ENCODE data around the gene OR5K1.

The OR5K1 gene

DNA sequence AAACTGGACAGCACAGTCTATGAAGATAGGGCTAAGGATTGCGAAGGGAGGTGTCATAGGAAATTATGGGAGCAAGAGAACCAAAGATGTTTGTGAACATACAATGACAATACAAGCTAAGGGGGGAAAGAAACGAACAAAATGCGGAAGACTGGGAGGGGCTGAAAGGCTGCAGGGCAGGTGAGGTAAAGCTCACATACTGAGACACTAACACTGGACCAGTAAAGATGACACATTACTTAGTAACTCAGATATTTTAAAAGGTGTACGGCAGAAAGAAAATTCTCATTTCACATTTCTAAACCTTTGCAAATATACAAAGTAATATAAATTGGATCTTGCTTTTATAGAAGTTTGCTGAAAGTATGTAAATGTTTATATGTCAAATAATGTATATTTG lies 49.6 kb downstream of the OR5K1 start:
- H2AFZ ChIP-seq (ENCODE audit: low read length): no peak overlapping the region
- H3K4me1 ChIP-seq (ENCODE audit: control insufficient read depth in 2 of 2, insufficient read depth in 1 of 2, low read depth in 1 of 2, low read length in 2 of 2): no peaks in the 10 kb centered on the region
- H2BK120ac ChIP-seq (ENCODE audit: low read depth, low read length): no peak overlapping the region
- no peak overlapping the region for H3K18ac ChIP-seq (ENCODE audit: low read length)
- no peaks in the 10 kb centered on the region for H3K27me3 ChIP-seq (ENCODE audit: control insufficient read depth in 3 of 3, insufficient read depth in 3 of 3, low read depth in 1 of 3, low read length in 3 of 3)
- no peak overlapping the region for H3K4me2 ChIP-seq (ENCODE audit: insufficient read depth, low read length, poor library complexity, severe bottlenecking)
- H3K14ac ChIP-seq (ENCODE audit: low read length): no peak overlapping the region
- no peaks in the 10 kb centered on the region for H3K79me1 ChIP-seq (ENCODE audit: low read depth, low read length)
- no peak overlapping the region for H3K4me3 ChIP-seq (ENCODE audit: low read length in 2 of 2)
- no peak overlapping the region for H2BK5ac ChIP-seq (ENCODE audit: low read length)
- H4K91ac ChIP-seq (ENCODE audit: low read depth, low read length, poor library complexity): no peak overlapping the region
- H2BK12ac ChIP-seq (ENCODE audit: low read length): no peak overlapping the region
- no CpG with 5 or more reads among the region's 4 CpGs for WGBS, 2 donors (ENCODE audit: extremely low coverage in 2 of 2, insufficient read length in 2 of 2, insufficient replicate concordance in 1 of 2)
- H3K9ac ChIP-seq (ENCODE audit: low read depth, low read length, poor library complexity): no peak overlapping the region
- no peak overlapping the region for H2BK15ac ChIP-seq (ENCODE audit: low read length)
- H3K9me3 ChIP-seq (replicated peaks in 1 of 2; ENCODE audit: control insufficient read depth in 2 of 2, insufficient read depth in 1 of 2, low read depth in 1 of 2, low read length in 2 of 2): no peaks in the 10 kb centered on the region
- H3K36me3 ChIP-seq (replicated peaks in 1 of 2; ENCODE audit: control insufficient read depth in 2 of 2, insufficient read depth in 2 of 2, low read length in 2 of 2): peaks cover 5 to 34% of the 10 kb centered on the region in 2 donors
- no peak overlapping the region for H2AK5ac ChIP-seq (ENCODE audit: low read depth, low read length)
- no peak for DNase-seq (ENCODE audit: low spot score)
- H3K4ac ChIP-seq (ENCODE audit: low read length): no peak overlapping the region
- H3K27ac ChIP-seq (replicated peaks; ENCODE audit: low read length): no peak overlapping the region
- H4K8ac ChIP-seq (ENCODE audit: low read depth, low read length): no peak overlapping the region
- no peak overlapping the region for H3K23ac ChIP-seq (ENCODE audit: low read depth, low read length, poor library complexity)

DNA sequence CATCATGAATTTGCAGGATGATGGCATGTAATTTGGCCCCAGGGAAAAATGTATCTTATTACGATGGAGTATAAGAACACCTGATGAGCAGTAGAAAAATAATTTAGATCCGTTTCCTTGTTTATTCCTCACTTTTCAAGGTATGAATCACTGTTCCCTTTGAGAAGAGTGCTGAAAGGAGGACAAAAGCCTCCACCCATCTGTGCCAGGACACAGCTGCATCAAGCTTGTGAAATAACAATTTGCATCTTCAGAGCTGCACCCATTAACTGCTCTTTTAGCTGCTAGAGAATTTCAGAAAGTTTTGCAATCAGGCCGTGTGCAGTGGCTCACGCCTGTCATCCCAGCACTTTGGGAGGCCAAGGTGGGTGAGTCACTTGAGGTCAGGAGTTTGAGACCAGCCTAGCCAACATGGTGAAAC lies 50.1 kb downstream of the OR5K1 start:
- Histone ChIP-seq H2AFZ (ENCODE audit: low read length) (no peak overlapping the region), H3K4me1 (ENCODE audit: control insufficient read depth in 2 of 2, insufficient read depth in 1 of 2, low read depth in 1 of 2, low read length in 2 of 2) (no peaks in the 10 kb centered on the region), H2BK120ac (ENCODE audit: low read depth, low read length) (no peak overlapping the region), H3K27me3 (ENCODE audit: control insufficient read depth in 3 of 3, insufficient read depth in 3 of 3, low read depth in 1 of 3, low read length in 3 of 3) (no peaks in the 10 kb centered on the region), H3K18ac (ENCODE audit: low read length) (no peak overlapping the region), H2BK15ac (ENCODE audit: low read length) (no peak overlapping the region), H3K27ac (replicated peaks; ENCODE audit: low read length) (no peak overlapping the region), H2AK5ac (ENCODE audit: low read depth, low read length) (no peak overlapping the region), H3K4me3 (ENCODE audit: low read length in 2 of 2) (no peak overlapping the region), H3K14ac (ENCODE audit: low read length) (no peak overlapping the region), H2BK12ac (ENCODE audit: low read length) (no peak overlapping the region), H3K23ac (ENCODE audit: low read depth, low read length, poor library complexity) (no peak overlapping the region), H4K8ac (ENCODE audit: low read depth, low read length) (no peak overlapping the region), H2BK5ac (ENCODE audit: low read length) (no peak overlapping the region), H3K4ac (ENCODE audit: low read length) (no peak overlapping the region), H3K79me1 (ENCODE audit: low read depth, low read length) (no peaks in the 10 kb centered on the region), H3K9me3 (replicated peaks in 1 of 2; ENCODE audit: control insufficient read depth in 2 of 2, insufficient read depth in 1 of 2, low read depth in 1 of 2, low read length in 2 of 2) (no peaks in the 10 kb centered on the region), H3K36me3 (replicated peaks in 1 of 2; ENCODE audit: control insufficient read depth in 2 of 2, insufficient read depth in 2 of 2, low read length in 2 of 2) (peaks cover 5 to 39% of the 10 kb centered on the region in 2 donors), H3K9ac (ENCODE audit: low read depth, low read length, poor library complexity) (no peak overlapping the region), H3K4me2 (ENCODE audit: insufficient read depth, low read length, poor library complexity, severe bottlenecking) (no peak overlapping the region), H4K91ac (ENCODE audit: low read depth, low read length, poor library complexity) (no peak overlapping the region)
- WGBS, 2 donors (ENCODE audit: extremely low coverage in 2 of 2, insufficient read length in 2 of 2, insufficient replicate concordance in 1 of 2): no CpG with 5 or more reads among the region's 4 CpGs
- DNase-seq (ENCODE audit: low spot score): no peak

DNA sequence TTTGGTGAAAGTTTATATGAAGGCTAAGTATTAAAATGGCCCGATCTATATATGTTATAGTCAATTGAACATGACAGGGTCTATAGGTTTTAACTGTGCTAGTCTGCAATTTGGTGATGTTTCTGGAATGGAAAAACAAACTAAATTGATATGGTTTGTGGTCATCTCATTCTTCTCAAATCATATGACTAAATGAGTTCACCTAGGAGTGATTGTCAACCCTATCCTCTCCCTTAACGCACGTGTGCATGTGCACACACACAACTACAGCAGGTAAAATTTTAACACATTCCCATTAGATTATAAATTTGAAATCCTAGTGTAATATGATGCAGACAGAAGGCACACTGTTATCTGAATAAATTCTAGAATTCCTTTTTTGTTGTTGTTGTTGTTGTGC lies 50.7 kb downstream of the OR5K1 start:
- Histone ChIP-seq H3K14ac (ENCODE audit: low read length) (no peak overlapping the region), H2AFZ (ENCODE audit: low read length) (no peak overlapping the region), H3K4me3 (ENCODE audit: low read length in 2 of 2) (no peak overlapping the region), H3K36me3 (replicated peaks in 1 of 2; ENCODE audit: control insufficient read depth in 2 of 2, insufficient read depth in 2 of 2, low read length in 2 of 2) (peaks cover 5 to 46% of the 10 kb centered on the region in 2 donors), H2BK120ac (ENCODE audit: low read depth, low read length) (no peak overlapping the region), H3K18ac (ENCODE audit: low read length) (no peak overlapping the region), H3K27ac (replicated peaks; ENCODE audit: low read length) (no peak overlapping the region), H2BK15ac (ENCODE audit: low read length) (no peak overlapping the region), H2AK5ac (ENCODE audit: low read depth, low read length) (no peak overlapping the region), H3K23ac (ENCODE audit: low read depth, low read length, poor library complexity) (no peak overlapping the region), H4K91ac (ENCODE audit: low read depth, low read length, poor library complexity) (no peak overlapping the region), H3K4me2 (ENCODE audit: insufficient read depth, low read length, poor library complexity, severe bottlenecking) (no peak overlapping the region), H3K4me1 (ENCODE audit: control insufficient read depth in 2 of 2, insufficient read depth in 1 of 2, low read depth in 1 of 2, low read length in 2 of 2) (no peaks in the 10 kb centered on the region), H3K9ac (ENCODE audit: low read depth, low read length, poor library complexity) (no peak overlapping the region), H3K27me3 (ENCODE audit: control insufficient read depth in 3 of 3, insufficient read depth in 3 of 3, low read depth in 1 of 3, low read length in 3 of 3) (no peaks in the 10 kb centered on the region), H4K8ac (ENCODE audit: low read depth, low read length) (no peak overlapping the region), H3K79me1 (ENCODE audit: low read depth, low read length) (no peaks in the 10 kb centered on the region), H3K9me3 (replicated peaks in 1 of 2; ENCODE audit: control insufficient read depth in 2 of 2, insufficient read depth in 1 of 2, low read depth in 1 of 2, low read length in 2 of 2) (no peaks in the 10 kb centered on the region), H2BK12ac (ENCODE audit: low read length) (no peak overlapping the region), H2BK5ac (ENCODE audit: low read length) (no peak overlapping the region), H3K4ac (ENCODE audit: low read length) (no peak overlapping the region)
- DNase-seq (ENCODE audit: low spot score): no peak
- WGBS, 2 donors (ENCODE audit: extremely low coverage in 2 of 2, insufficient read length in 2 of 2, insufficient replicate concordance in 1 of 2): no CpG with 5 or more reads among the region's 3 CpGs

DNA sequence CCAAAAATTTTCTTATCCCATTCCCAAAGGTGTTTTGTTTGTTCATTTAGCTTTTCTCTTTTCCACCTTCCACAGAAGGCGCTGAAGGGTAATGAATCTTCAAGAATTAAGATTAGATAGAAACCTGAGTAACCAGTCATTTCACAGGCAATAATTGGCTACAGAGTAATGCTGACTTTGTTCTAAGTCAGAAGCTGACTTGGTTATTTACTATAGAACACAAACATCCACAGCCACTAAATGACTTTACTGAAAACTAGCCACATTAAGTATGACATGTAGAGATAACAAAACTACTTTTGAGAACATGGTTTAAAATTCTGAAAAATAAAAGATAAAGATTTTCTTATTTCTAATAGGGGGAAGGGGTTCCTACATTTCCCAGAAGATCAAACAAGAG lies 51.9 kb downstream of the OR5K1 start:
- peaks cover 8 to 58% of the 10 kb centered on the region in 2 donors for H3K36me3 ChIP-seq (replicated peaks in 1 of 2; ENCODE audit: control insufficient read depth in 2 of 2, insufficient read depth in 2 of 2, low read length in 2 of 2)
- H3K4me3 ChIP-seq (ENCODE audit: low read length in 2 of 2): no peak overlapping the region
- no peak overlapping the region for H2BK12ac ChIP-seq (ENCODE audit: low read length)
- H3K79me1 ChIP-seq (ENCODE audit: low read depth, low read length): no peaks in the 10 kb centered on the region
- H3K27ac ChIP-seq (replicated peaks; ENCODE audit: low read length): no peak overlapping the region
- H3K9me3 ChIP-seq (replicated peaks in 1 of 2; ENCODE audit: control insufficient read depth in 2 of 2, insufficient read depth in 1 of 2, low read depth in 1 of 2, low read length in 2 of 2): no peaks in the 10 kb centered on the region
- no peak overlapping the region for H4K8ac ChIP-seq (ENCODE audit: low read depth, low read length)
- no peak overlapping the region for H3K4me2 ChIP-seq (ENCODE audit: insufficient read depth, low read length, poor library complexity, severe bottlenecking)
- H4K91ac ChIP-seq (ENCODE audit: low read depth, low read length, poor library complexity): no peak overlapping the region
- H2BK5ac ChIP-seq (ENCODE audit: low read length): no peak overlapping the region
- H3K18ac ChIP-seq (ENCODE audit: low read length): no peak overlapping the region
- no peak overlapping the region for H2BK15ac ChIP-seq (ENCODE audit: low read length)
- H2BK120ac ChIP-seq (ENCODE audit: low read depth, low read length): no peak overlapping the region
- H3K14ac ChIP-seq (ENCODE audit: low read length): no peak overlapping the region
- H2AFZ ChIP-seq (ENCODE audit: low read length): no peak overlapping the region
- no peak overlapping the region for H3K9ac ChIP-seq (ENCODE audit: low read depth, low read length, poor library complexity)
- H3K4me1 ChIP-seq (ENCODE audit: control insufficient read depth in 2 of 2, insufficient read depth in 1 of 2, low read depth in 1 of 2, low read length in 2 of 2): no peaks in the 10 kb centered on the region
- H3K4ac ChIP-seq (ENCODE audit: low read length): no peak overlapping the region
- no CpG with 5 or more reads among the region's 1 CpG for WGBS, 2 donors (ENCODE audit: extremely low coverage in 2 of 2, insufficient read length in 2 of 2, insufficient replicate concordance in 1 of 2)
- H3K23ac ChIP-seq (ENCODE audit: low read depth, low read length, poor library complexity): no peak overlapping the region
- H3K27me3 ChIP-seq (ENCODE audit: control insufficient read depth in 3 of 3, insufficient read depth in 3 of 3, low read depth in 1 of 3, low read length in 3 of 3): no peaks in the 10 kb centered on the region
- no peak for DNase-seq (ENCODE audit: low spot score)
- no peak overlapping the region for H2AK5ac ChIP-seq (ENCODE audit: low read depth, low read length)

Data from neuronal stem cell (in vitro differentiated cells).